Endothelial cell of umbilical vein (primary cell): ENCODE measurements around the gene GLUL. TPM values are rescaled to one million over a fixed set of nuclear protein-coding genes. Genes with fewer than 3 reads are reported as not detected.

ENCODE experiments used
- BruUV-seq: library from RNA; stranded (reverse); fragments of 400-500 nt; replicated peaks from 2 replicates; lab custom pipeline; 2021; lab: Mats Ljungman, UMichigan
- CTCF ChIA-PET: fragments of 300-600, 350-600 bp; sonication (Branson Sonifier 250); formaldehyde crosslinking; loops from one replicate; lab custom pipeline; 2021; ENCODE audit warnings: antibody characterized with exemption, inconsistent platforms; lab: Charles Lee
- POLR2A ChIA-PET: fragments of 300-600, 350-600 bp; sonication (Branson Sonifier 250); formaldehyde crosslinking; loops from one replicate; lab custom pipeline; 2021; ENCODE audit warnings: antibody characterized with exemption, inconsistent platforms; lab: Charles Lee
- DNase-seq: peaks from one replicate; pipeline ENCODE4 v3.0.0-alpha.2; 2011; ENCODE audit warnings: low read depth, low spot score
- FAIRE-seq: peaks from 2 replicates; lab custom pipeline; 2011; peaks lifted over from hg19 to GRCh38; lab: Jason Lieb, UNC
- H2AFZ ChIP-seq: 2 replicates; pipeline ENCODE4 v1.6.0; 2012; ENCODE audit warnings: low read depth, low read length, control low read depth, inconsistent platforms
- H3K27ac ChIP-seq: 2 replicates; pipeline ENCODE4 v1.5.1; 2011; ENCODE audit warnings: low read depth, mild to moderate bottlenecking, control low read depth, low read length, moderate library complexity; ENCODE audit not compliant: insufficient read depth
- H3K27me3 ChIP-seq, 2 experiments: 2 replicates each; pipeline versions ENCODE4 v1.6.0 to v1.6.1; 2011; ENCODE audit warnings: low read length in 2 of 2, mixed read lengths in 1 of 2; ENCODE audit not compliant: control insufficient read depth in 2 of 2, insufficient read depth in 2 of 2
- H3K36me3 ChIP-seq, 2 experiments: 2 replicates in 1 of 2; 3 replicates in 1 of 2; pipeline ENCODE4 v1.5.1; 2011; ENCODE audit warnings: low read length in 2 of 2, mild to moderate bottlenecking in 1 of 2, moderate library complexity in 1 of 2; ENCODE audit not compliant: control insufficient read depth in 2 of 2, insufficient read depth in 2 of 2; ENCODE audit errors: extremely low read depth in 1 of 2
- H3K4me1 ChIP-seq: 3 replicates; pipeline ENCODE4 v1.5.1; 2011; ENCODE audit warnings: mild to moderate bottlenecking, low read length; ENCODE audit not compliant: control insufficient read depth, insufficient read depth; ENCODE audit errors: extremely low read depth
- H3K4me2 ChIP-seq: 2 replicates; pipeline ENCODE4 v1.6.1; 2011; ENCODE audit warnings: low read length, control low read depth, mixed read lengths; ENCODE audit not compliant: insufficient read depth
- H3K4me3 ChIP-seq, 3 experiments: fragments of 200-600 bp in 1 of 3; sonication (generic), shearing (Covaris generic) in 1 of 3; replicated peaks in 1 of 3; 2 replicates each; pipeline ENCODE4 v1.5.1; 2011 to 2016; ENCODE audit warnings: control low read depth in 3 of 3, low read length in 3 of 3, mild to moderate bottlenecking in 2 of 3, inconsistent platforms in 1 of 3, low read depth in 1 of 3, moderate library complexity in 1 of 3; ENCODE audit not compliant: insufficient read depth in 1 of 3
- H3K79me2 ChIP-seq: 2 replicates; pipeline ENCODE4 v1.6.0; 2012; ENCODE audit warnings: low read length, inconsistent platforms; ENCODE audit not compliant: control insufficient read depth, insufficient read depth
- H3K9ac ChIP-seq: replicated peaks from 2 replicates; pipeline ENCODE3; 2011; ENCODE audit warnings: low read length, control low read depth; ENCODE audit not compliant: insufficient read depth; ENCODE audit errors: extremely low read depth
- H3K9me1 ChIP-seq: replicated peaks from 3 replicates; pipeline ENCODE4 v1.6.0; 2011; ENCODE audit warnings: mild to moderate bottlenecking, low read length; ENCODE audit not compliant: control insufficient read depth, insufficient read depth; ENCODE audit errors: extremely low read depth
- H3K9me3 ChIP-seq: replicated peaks from 2 replicates; pipeline ENCODE4 v1.5.1; 2012; ENCODE audit warnings: low read length, inconsistent platforms; ENCODE audit not compliant: control insufficient read depth, insufficient read depth
- H4K20me1 ChIP-seq: replicated peaks from 2 replicates; pipeline ENCODE3; 2011; ENCODE audit warnings: mild to moderate bottlenecking, low read length; ENCODE audit not compliant: control insufficient read depth, insufficient read depth; ENCODE audit errors: extremely low read depth
- EZH2 ChIP-seq: IDR thresholded peaks from 2 replicates; pipeline ENCODE4 v1.6.1; 2012; ENCODE audit warnings: borderline replicate concordance, low read depth, mild to moderate bottlenecking, moderate library complexity, low read length, inconsistent platforms; ENCODE audit not compliant: severe bottlenecking
- FOS ChIP-seq: IDR thresholded peaks from 2 replicates; pipeline ENCODE4 v1.6.1; 2011; ENCODE audit warnings: mild to moderate bottlenecking, low read length, moderate library complexity, borderline replicate concordance; ENCODE audit not compliant: insufficient read depth
- GATA2 ChIP-seq: IDR thresholded peaks from 2 replicates; pipeline ENCODE4 v1.7.0; 2011; ENCODE audit warnings: low read depth, mild to moderate bottlenecking, moderate library complexity, mixed read lengths, low read length; ENCODE audit not compliant: insufficient read length, insufficient read depth
- JUN ChIP-seq: IDR thresholded peaks from 2 replicates; pipeline ENCODE4 v1.6.1; 2011; ENCODE audit warnings: borderline replicate concordance, low read depth; ENCODE audit not compliant: insufficient read length, insufficient read depth
- POLR2A ChIP-seq: IDR thresholded peaks from 2 replicates; pipeline ENCODE4 v1.6.1; 2012; ENCODE audit warnings: low read depth, mild to moderate bottlenecking, control low read depth, low read length
- POLR2AphosphoS5 ChIP-seq: IDR thresholded peaks from 2 replicates; pipeline ENCODE4 v1.6.1; 2012; ENCODE audit warnings: low read depth, mild to moderate bottlenecking, control low read depth, low read length, moderate library complexity; ENCODE audit not compliant: insufficient read depth
- dilution Hi-C: fragments of 300-500 bp; cut with MboI; formaldehyde crosslinking; loops from one replicate; pipeline ENCODE4 v1.15.0; 2019; ENCODE audit warnings: low sequenced_read_pairs; ENCODE audit not compliant: extremely low pct_ligation_motif_present
- intact Hi-C: fragments of 100-400 bp; cut with micrococcal nuclease; formaldehyde crosslinking; loops from one replicate; pipeline ENCODE4 v1.10.0; 2022
- polyA plus RNA-seq, 4 experiments: library from polyadenylated mRNA; depleted of rRNA in 3 of 4; stranded (reverse) in 3 of 4; unstranded in 1 of 4; fragments of >200 nt; gene quantifications; 2 replicates each; pipeline versions ENCODE4 v1.2.1 to v1.2.3, GENCODE V29; 2011 to 2012; ENCODE audit warnings: missing spikeins in 1 of 4
- total RNA-seq: library from RNA; stranded (reverse); gene quantifications from 2 replicates; pipeline ENCODE4 v1.2.3, GENCODE V29; 2021
- TF ChIP-seq, protein P1 (sequence below), 2 donors: IDR thresholded peaks; 1 replicate in 1 of 2; 2 replicates in 1 of 2; pipeline ENCODE4 v1.5.1; 2011; ENCODE audit warnings: low read length in 2 of 2, mild to moderate bottlenecking in 2 of 2, moderate library complexity in 2 of 2, control low read depth in 1 of 2, inconsistent platforms in 1 of 2, low read depth in 1 of 2; ENCODE audit not compliant: insufficient read depth in 1 of 2; ENCODE audit errors: extremely low read depth in 1 of 2
- TF ChIP-seq, protein P2 (sequence below): IDR thresholded peaks from 2 replicates; pipeline ENCODE4 v1.6.1; 2011; ENCODE audit not compliant: insufficient read depth, insufficient read length

The GLUL gene
- total and polyA plus RNA-seq, 2 donors (not counting 3 experiments of a cell fraction or from before 2014, with no cell fraction given), result 172 to 187 TPM

DNA sequence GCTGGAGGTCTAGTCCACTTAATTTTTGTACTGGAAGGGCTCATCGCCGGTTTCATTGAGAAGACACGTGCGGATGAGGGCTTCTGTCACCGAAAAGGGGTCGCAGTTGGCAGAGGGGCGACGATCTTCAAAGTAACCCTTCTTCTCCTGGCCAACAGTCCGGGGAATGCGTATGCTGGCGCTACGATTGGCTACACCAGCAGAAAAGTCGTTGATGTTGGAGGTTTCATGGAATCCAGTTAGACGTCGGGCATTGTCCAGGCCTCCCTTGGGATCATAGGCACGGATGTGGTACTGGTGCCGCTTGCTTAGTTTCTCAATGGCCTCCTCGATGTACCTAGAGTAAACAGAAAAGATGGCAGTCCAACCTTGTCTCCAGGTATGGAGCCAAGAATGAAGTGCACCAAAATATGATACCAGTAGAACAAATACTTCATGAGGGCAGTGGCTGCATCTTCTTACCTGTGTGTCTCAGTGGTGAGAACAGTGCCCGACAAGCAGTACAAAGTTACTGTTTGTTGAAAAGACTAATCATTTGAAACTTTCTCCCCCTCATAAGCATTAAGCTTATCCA is 7.1 kb downstream of the GLUL start:
- no peaks in the 10 kb centered on the region for H3K27me3 ChIP-seq
- H4K20me1 ChIP-seq, result peaks cover 5% of the 10 kb centered on the region
- no peak overlapping the region for H3K9ac ChIP-seq
- DNase-seq (no peak), FAIRE-seq (no peak)
- POLR2A ChIA-PET, result no interaction called here
- H3K27ac ChIP-seq, result no peak overlapping the region
- CTCF ChIA-PET, result interaction anchor here (1.3 kb wide), 1 partner anchor 12 kb away, joined by 3 read pairs; no protein-coding TSS in a partner anchor
- no peaks in the 10 kb centered on the region for H3K9me3 ChIP-seq
- H3K4me3 ChIP-seq, result no peak overlapping the region
- H3K79me2 ChIP-seq, result peaks cover 24% of the 10 kb centered on the region
- no TSS peak for BruUV-seq
- peaks cover 4% of the 10 kb centered on the region for H3K4me1 ChIP-seq
- no peak overlapping the region for H3K4me2 ChIP-seq
- intact Hi-C loops (no loop called here), dilution Hi-C loops (no loop called here)
- H2AFZ ChIP-seq, result no peak overlapping the region
- TF ChIP-seq GATA2 (no peak), EZH2 (no peak), FOS (no peak), POLR2AphosphoS5 (no peak), JUN (no peak), POLR2A (no peak)
- TF ChIP-seq, protein P1, sequence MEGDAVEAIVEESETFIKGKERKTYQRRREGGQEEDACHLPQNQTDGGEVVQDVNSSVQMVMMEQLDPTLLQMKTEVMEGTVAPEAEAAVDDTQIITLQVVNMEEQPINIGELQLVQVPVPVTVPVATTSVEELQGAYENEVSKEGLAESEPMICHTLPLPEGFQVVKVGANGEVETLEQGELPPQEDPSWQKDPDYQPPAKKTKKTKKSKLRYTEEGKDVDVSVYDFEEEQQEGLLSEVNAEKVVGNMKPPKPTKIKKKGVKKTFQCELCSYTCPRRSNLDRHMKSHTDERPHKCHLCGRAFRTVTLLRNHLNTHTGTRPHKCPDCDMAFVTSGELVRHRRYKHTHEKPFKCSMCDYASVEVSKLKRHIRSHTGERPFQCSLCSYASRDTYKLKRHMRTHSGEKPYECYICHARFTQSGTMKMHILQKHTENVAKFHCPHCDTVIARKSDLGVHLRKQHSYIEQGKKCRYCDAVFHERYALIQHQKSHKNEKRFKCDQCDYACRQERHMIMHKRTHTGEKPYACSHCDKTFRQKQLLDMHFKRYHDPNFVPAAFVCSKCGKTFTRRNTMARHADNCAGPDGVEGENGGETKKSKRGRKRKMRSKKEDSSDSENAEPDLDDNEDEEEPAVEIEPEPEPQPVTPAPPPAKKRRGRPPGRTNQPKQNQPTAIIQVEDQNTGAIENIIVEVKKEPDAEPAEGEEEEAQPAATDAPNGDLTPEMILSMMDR (IDR thresholded peaks at IDR 0.05; ENCODE audit: extremely low read depth in 1 of 2, insufficient read depth in 1 of 2, low read depth in 1 of 2, low read length in 2 of 2), result no peak
- TF ChIP-seq, protein P2, sequence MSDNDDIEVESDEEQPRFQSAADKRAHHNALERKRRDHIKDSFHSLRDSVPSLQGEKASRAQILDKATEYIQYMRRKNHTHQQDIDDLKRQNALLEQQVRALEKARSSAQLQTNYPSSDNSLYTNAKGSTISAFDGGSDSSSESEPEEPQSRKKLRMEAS, result no peak
- H3K9me1 ChIP-seq, result no peaks in the 10 kb centered on the region
- peaks cover 35 to 46% of the 10 kb centered on the region in 2 experiments for H3K36me3 ChIP-seq
